Sigmoid colon (tissue), 4 donors: ENCODE measurements around the gene TMEM255B.

Source experiments
- CTCF ChIP-seq, 4 experiments: fragments of 450-650 bp in 3 of 4; fragments of 200-600 bp in 1 of 4; IDR thresholded peaks; one replicate each; pipeline ENCODE4 v1.5.1; 2016 to 2019; ENCODE audit warnings: antibody characterized with exemption in 4 of 4, mild to moderate bottlenecking in 3 of 4, moderate library complexity in 2 of 4
- POLR2A ChIP-seq, 2 donors: fragments of 450-650 bp; IDR thresholded peaks; one replicate each; pipeline ENCODE4 v1.6.1; 2016; ENCODE audit warnings: antibody characterized with exemption in 2 of 2, mild to moderate bottlenecking in 2 of 2, moderate library complexity in 2 of 2
- POLR2AphosphoS5 ChIP-seq, 4 donors: sonication (generic); formaldehyde crosslinking; IDR thresholded peaks; one replicate each; pipeline ENCODE4 v1.6.1; 2017; ENCODE audit warnings: antibody characterized with exemption in 4 of 4

- TF ChIP-seq POLR2A (IDR thresholded peaks at IDR 0.05) (no peak), CTCF (IDR thresholded peaks at IDR 0.05) (no peak), POLR2AphosphoS5 (IDR thresholded peaks at IDR 0.05) (no peak)
Measured at GRCh38 chr13:113849981-113850721, 91.1 kb downstream of the TMEM255B start.
